Mammary epithelial cell (primary cell): Measurements from ENCODE around the gene BCAS3.

Experiments
- EZH2 ChIP-seq: IDR thresholded peaks from 2 replicates; pipeline ENCODE4 v1.6.1; 2012; ENCODE audit warnings: low read length, inconsistent platforms, borderline replicate concordance
- TF ChIP-seq, protein P1 (sequence below), 2 donors: IDR thresholded peaks in 1 of 2; conservative IDR thresholded peaks in 1 of 2; 2 replicates each; pipeline ENCODE4 v1.5.1; 2011 to 2012; ENCODE audit warnings: inconsistent platforms in 2 of 2, low read length in 2 of 2, mild to moderate bottlenecking in 2 of 2, control low read depth in 1 of 2, low read depth in 1 of 2; ENCODE audit not compliant: insufficient read depth in 1 of 2; ENCODE audit errors: extremely low read depth in 1 of 2

DNA sequence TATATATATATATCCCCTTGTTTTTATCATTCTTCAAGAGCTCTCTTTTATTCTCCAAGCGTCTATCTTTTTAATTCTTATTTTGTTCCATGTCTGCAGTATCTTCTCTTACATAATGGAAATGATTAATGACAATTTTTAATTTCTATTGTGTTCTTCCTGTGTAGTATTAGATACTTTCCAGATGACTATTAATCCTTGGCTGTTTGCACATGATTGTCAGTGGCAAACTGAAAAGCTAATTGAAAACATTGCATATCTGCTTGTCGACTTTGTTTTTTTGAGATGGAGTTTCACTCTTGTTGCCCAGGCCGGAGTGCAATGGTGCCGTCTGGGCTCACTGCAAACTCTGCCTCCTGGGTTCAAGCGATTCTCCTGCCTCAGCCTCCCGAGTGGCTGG lies 124.7 kb downstream of the BCAS3 start:
- TF ChIP-seq, protein P1, sequence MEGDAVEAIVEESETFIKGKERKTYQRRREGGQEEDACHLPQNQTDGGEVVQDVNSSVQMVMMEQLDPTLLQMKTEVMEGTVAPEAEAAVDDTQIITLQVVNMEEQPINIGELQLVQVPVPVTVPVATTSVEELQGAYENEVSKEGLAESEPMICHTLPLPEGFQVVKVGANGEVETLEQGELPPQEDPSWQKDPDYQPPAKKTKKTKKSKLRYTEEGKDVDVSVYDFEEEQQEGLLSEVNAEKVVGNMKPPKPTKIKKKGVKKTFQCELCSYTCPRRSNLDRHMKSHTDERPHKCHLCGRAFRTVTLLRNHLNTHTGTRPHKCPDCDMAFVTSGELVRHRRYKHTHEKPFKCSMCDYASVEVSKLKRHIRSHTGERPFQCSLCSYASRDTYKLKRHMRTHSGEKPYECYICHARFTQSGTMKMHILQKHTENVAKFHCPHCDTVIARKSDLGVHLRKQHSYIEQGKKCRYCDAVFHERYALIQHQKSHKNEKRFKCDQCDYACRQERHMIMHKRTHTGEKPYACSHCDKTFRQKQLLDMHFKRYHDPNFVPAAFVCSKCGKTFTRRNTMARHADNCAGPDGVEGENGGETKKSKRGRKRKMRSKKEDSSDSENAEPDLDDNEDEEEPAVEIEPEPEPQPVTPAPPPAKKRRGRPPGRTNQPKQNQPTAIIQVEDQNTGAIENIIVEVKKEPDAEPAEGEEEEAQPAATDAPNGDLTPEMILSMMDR (conservative IDR thresholded peaks at IDR 0.05 in 1 of 2, IDR thresholded peaks at IDR 0.05 in 1 of 2; ENCODE audit: extremely low read depth in 1 of 2, insufficient read depth in 1 of 2, low read depth in 1 of 2, low read length in 2 of 2) = no peak
- TF ChIP-seq EZH2 = no peak
